Measurements from ENCODE around the gene RBSN. TPM values are rescaled to one million over a fixed set of nuclear protein-coding genes. Genes with fewer than 3 reads are reported as not detected.
"Not testable (repeated sequence)": the region's sequence is repeated elsewhere in the genome, so short reads cannot be mapped to it uniquely, and the experiment has no call there.

The RBSN gene
- total and polyA plus RNA-seq, 2 donors (not counting 1 experiment from before 2014, with no cell fraction given) = 7.1 to 32.6 TPM

DNA sequence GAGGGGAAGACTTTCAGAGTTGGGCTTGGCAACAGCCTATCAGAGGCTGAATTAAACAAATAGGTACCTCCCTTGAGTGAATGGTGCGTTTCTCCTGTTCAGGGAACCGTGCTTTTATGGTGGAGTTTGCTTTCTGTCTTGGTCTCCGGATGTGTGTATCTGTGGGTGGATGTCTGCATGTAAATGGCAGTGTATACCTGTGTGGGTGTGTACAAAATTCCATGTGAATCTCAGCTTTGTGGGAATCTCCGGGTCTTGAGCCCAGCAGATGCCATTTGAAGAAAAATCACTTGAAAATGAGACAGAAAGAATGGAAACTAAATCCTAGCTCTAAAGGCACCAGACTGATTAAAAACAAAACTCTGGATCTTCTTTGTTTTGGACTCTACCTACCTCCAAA is 37.9 kb upstream of the RBSN start:
- ATAC-seq (ENCODE audit: low read depth); H3K27ac ChIP-seq (ENCODE audit: low read length in 2 of 2); H3K27ac Mint-ChIP-seq; H3K4me3 Mint-ChIP-seq; H3K79me2 ChIP-seq (ENCODE audit: control insufficient read depth, insufficient read depth, low read length); intact Hi-C loops (cut with micrococcal nuclease); H3K4me1 Mint-ChIP-seq; H3K9ac ChIP-seq (ENCODE audit: low read length); POLR2A ChIA-PET; H2AFZ ChIP-seq (ENCODE audit: insufficient read depth, low read depth, low read length, poor library complexity, severe bottlenecking); H3K4me2 ChIP-seq (replicated peaks; ENCODE audit: low read depth, low read length, poor library complexity, severe bottlenecking); H3K4me3 ChIP-seq (ENCODE audit: control extremely low read depth in 1 of 5, extremely low read depth in 1 of 5, insufficient read depth in 1 of 5, low read depth in 2 of 5, low read length in 4 of 5); H3K9me3 ChIP-seq (ENCODE audit: control extremely low read depth in 1 of 3, control insufficient read depth in 2 of 3, insufficient read depth in 1 of 3, low read length in 2 of 3); H3K36me3 ChIP-seq (replicated peaks in 1 of 2; ENCODE audit: control extremely low read depth in 1 of 2, control insufficient read depth in 1 of 2, extremely low read depth in 1 of 2, insufficient read depth in 2 of 2, low read length in 1 of 2); H3K27me3 ChIP-seq (replicated peaks in 1 of 4; ENCODE audit: control extremely low read depth in 1 of 4, control insufficient read depth in 3 of 4, insufficient read depth in 4 of 4, low read length in 3 of 4); H3K9me3 Mint-ChIP-seq (ENCODE audit: insufficient read depth); H3K4me1 ChIP-seq (ENCODE audit: control insufficient read depth in 2 of 2, insufficient read depth in 2 of 2, low read length in 2 of 2); CTCF ChIA-PET; H4K20me1 ChIP-seq (ENCODE audit: control insufficient read depth, insufficient read depth, low read length, poor library complexity, severe bottlenecking); DNase-seq: not testable (repeated sequence)
- 82% methylated on average over 3 of the region's 4 CpGs for WGBS (ENCODE audit: insufficient coverage)
- H3K27me3 Mint-ChIP-seq = peaks cover 31% of the 10 kb centered on the region

DNA sequence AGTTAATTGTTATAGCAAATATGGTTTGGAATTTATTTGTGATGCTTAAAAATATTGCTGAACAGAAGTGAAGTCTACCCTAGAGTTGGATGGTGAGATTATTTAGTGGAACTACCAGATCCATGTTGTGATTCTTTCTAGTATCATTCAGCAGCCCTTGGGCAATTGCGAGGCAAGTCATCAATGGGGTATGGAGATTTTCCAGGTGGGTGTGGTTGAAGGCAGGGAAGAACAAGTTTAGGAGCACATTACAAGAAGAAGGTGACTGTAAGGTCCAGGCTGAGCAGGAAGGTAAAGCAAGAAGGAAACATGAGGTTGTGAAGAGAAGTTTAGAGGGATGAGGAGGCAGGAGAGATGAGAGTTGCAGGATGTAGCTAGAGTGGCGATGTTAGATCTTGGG is 36.0 kb upstream of the RBSN start:
- H3K27ac Mint-ChIP-seq; ATAC-seq (ENCODE audit: low read depth); POLR2A ChIA-PET: not testable (repeated sequence)

DNA sequence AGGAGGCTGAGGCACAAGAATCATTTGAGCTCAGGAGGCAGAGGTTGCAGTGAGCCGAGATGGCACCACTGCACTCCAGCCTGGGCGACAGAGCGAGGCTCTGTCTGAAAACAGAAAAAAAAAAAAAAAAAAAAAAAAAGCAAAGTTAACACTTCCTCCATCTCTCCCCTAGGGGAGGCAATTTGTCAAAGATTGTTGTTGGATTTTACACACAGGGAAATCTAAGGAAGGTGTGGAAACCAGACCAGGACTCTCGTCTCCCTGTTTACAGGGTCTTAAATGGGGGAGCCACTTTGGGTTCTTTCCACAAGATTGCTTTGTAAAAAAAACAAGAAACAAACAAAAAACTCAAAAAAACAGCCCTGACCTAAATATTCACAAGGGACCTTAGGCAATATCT is 29.5 kb upstream of the RBSN start:
- CTCF ChIA-PET = interaction anchor here (0.7 kb wide), 1 partner anchor 139 kb away, joined by 3 read pairs; no protein-coding TSS in a partner anchor
- H3K9me3 Mint-ChIP-seq (ENCODE audit: insufficient read depth); H3K36me3 ChIP-seq (replicated peaks in 1 of 2; ENCODE audit: control extremely low read depth in 1 of 2, control insufficient read depth in 1 of 2, extremely low read depth in 1 of 2, insufficient read depth in 2 of 2, low read length in 1 of 2); H3K79me2 ChIP-seq (ENCODE audit: control insufficient read depth, insufficient read depth, low read length); DNase-seq; H2AFZ ChIP-seq (ENCODE audit: insufficient read depth, low read depth, low read length, poor library complexity, severe bottlenecking); H4K20me1 ChIP-seq (ENCODE audit: control insufficient read depth, insufficient read depth, low read length, poor library complexity, severe bottlenecking); H3K27ac ChIP-seq (ENCODE audit: low read length in 2 of 2); ATAC-seq (ENCODE audit: low read depth); H3K9ac ChIP-seq (ENCODE audit: low read length); H3K4me2 ChIP-seq (replicated peaks; ENCODE audit: low read depth, low read length, poor library complexity, severe bottlenecking); POLR2A ChIA-PET; H3K9me3 ChIP-seq (ENCODE audit: control extremely low read depth in 1 of 3, control insufficient read depth in 2 of 3, insufficient read depth in 1 of 3, low read length in 2 of 3); H3K4me1 ChIP-seq (ENCODE audit: control insufficient read depth in 2 of 2, insufficient read depth in 2 of 2, low read length in 2 of 2); H3K27ac Mint-ChIP-seq; H3K4me1 Mint-ChIP-seq; H3K4me3 Mint-ChIP-seq; H3K27me3 Mint-ChIP-seq; H3K4me3 ChIP-seq (ENCODE audit: control extremely low read depth in 1 of 5, extremely low read depth in 1 of 5, insufficient read depth in 1 of 5, low read depth in 2 of 5, low read length in 4 of 5); H3K27me3 ChIP-seq (replicated peaks in 1 of 4; ENCODE audit: control extremely low read depth in 1 of 4, control insufficient read depth in 3 of 4, insufficient read depth in 4 of 4, low read length in 3 of 4); intact Hi-C loops (cut with micrococcal nuclease): not testable (repeated sequence)
- WGBS (ENCODE audit: insufficient coverage) = no CpG with 5 or more reads among the region's 4 CpGs

More for the DNA sequence above, 36.0 kb upstream of the RBSN start:
- H3K9ac ChIP-seq (ENCODE audit: low read length); H4K20me1 ChIP-seq (ENCODE audit: control insufficient read depth, insufficient read depth, low read length, poor library complexity, severe bottlenecking); H3K9me3 ChIP-seq (ENCODE audit: control extremely low read depth in 1 of 3, control insufficient read depth in 2 of 3, insufficient read depth in 1 of 3, low read length in 2 of 3); H3K4me3 Mint-ChIP-seq; H3K9me3 Mint-ChIP-seq (ENCODE audit: insufficient read depth); H3K4me1 ChIP-seq (ENCODE audit: control insufficient read depth in 2 of 2, insufficient read depth in 2 of 2, low read length in 2 of 2); H3K4me3 ChIP-seq (ENCODE audit: control extremely low read depth in 1 of 5, extremely low read depth in 1 of 5, insufficient read depth in 1 of 5, low read depth in 2 of 5, low read length in 4 of 5); H3K79me2 ChIP-seq (ENCODE audit: control insufficient read depth, insufficient read depth, low read length); H3K27ac ChIP-seq (ENCODE audit: low read length in 2 of 2); H3K4me2 ChIP-seq (replicated peaks; ENCODE audit: low read depth, low read length, poor library complexity, severe bottlenecking); H3K27me3 ChIP-seq (replicated peaks in 1 of 4; ENCODE audit: control extremely low read depth in 1 of 4, control insufficient read depth in 3 of 4, insufficient read depth in 4 of 4, low read length in 3 of 4); H3K36me3 ChIP-seq (replicated peaks in 1 of 2; ENCODE audit: control extremely low read depth in 1 of 2, control insufficient read depth in 1 of 2, extremely low read depth in 1 of 2, insufficient read depth in 2 of 2, low read length in 1 of 2); H3K4me1 Mint-ChIP-seq; intact Hi-C loops (cut with micrococcal nuclease); H2AFZ ChIP-seq (ENCODE audit: insufficient read depth, low read depth, low read length, poor library complexity, severe bottlenecking); CTCF ChIA-PET; DNase-seq: not testable (repeated sequence)
- H3K27me3 Mint-ChIP-seq = peaks cover 25% of the 10 kb centered on the region
- WGBS (ENCODE audit: insufficient coverage) = 100% methylated on average over 2 of the region's 2 CpGs

DNA sequence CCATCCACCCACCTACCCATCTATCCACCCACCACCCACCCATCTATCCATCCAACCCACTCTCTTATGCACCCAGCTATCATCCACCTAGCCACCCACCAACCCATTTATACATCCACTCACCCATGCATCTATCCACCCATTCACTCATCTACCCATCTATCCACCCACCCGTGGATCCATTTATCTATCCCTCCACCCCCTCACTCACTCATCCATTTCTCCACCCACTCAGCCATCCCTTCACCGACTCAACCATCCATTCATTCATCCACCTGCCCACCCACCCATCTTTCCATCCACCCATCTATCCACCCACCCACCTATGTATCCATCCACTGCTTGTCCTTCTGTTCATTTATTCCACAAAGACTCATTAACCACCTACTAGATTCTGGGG is 28.0 kb upstream of the RBSN start:
- H3K4me1 ChIP-seq (ENCODE audit: control insufficient read depth in 2 of 2, insufficient read depth in 2 of 2, low read length in 2 of 2); H3K27me3 Mint-ChIP-seq; H4K20me1 ChIP-seq (ENCODE audit: control insufficient read depth, insufficient read depth, low read length, poor library complexity, severe bottlenecking); H3K79me2 ChIP-seq (ENCODE audit: control insufficient read depth, insufficient read depth, low read length); H3K9me3 ChIP-seq (ENCODE audit: control extremely low read depth in 1 of 3, control insufficient read depth in 2 of 3, insufficient read depth in 1 of 3, low read length in 2 of 3); H3K27me3 ChIP-seq (replicated peaks in 1 of 4; ENCODE audit: control extremely low read depth in 1 of 4, control insufficient read depth in 3 of 4, insufficient read depth in 4 of 4, low read length in 3 of 4); DNase-seq; H3K4me3 ChIP-seq (ENCODE audit: control extremely low read depth in 1 of 5, extremely low read depth in 1 of 5, insufficient read depth in 1 of 5, low read depth in 2 of 5, low read length in 4 of 5); H3K4me3 Mint-ChIP-seq; H3K27ac Mint-ChIP-seq; H2AFZ ChIP-seq (ENCODE audit: insufficient read depth, low read depth, low read length, poor library complexity, severe bottlenecking); intact Hi-C loops (cut with micrococcal nuclease); POLR2A ChIA-PET; ATAC-seq (ENCODE audit: low read depth); H3K4me1 Mint-ChIP-seq; H3K27ac ChIP-seq (ENCODE audit: low read length in 2 of 2); H3K36me3 ChIP-seq (replicated peaks in 1 of 2; ENCODE audit: control extremely low read depth in 1 of 2, control insufficient read depth in 1 of 2, extremely low read depth in 1 of 2, insufficient read depth in 2 of 2, low read length in 1 of 2); H3K9me3 Mint-ChIP-seq (ENCODE audit: insufficient read depth); H3K4me2 ChIP-seq (replicated peaks; ENCODE audit: low read depth, low read length, poor library complexity, severe bottlenecking); H3K9ac ChIP-seq (ENCODE audit: low read length): not testable (repeated sequence)
- CTCF ChIA-PET = interaction anchor here (0.6 kb wide), 1 partner anchor 8 kb away, joined by 4 read pairs; no protein-coding TSS in a partner anchor
- no CpG with 5 or more reads among the region's 2 CpGs for WGBS (ENCODE audit: insufficient coverage)

Measured in B cell (primary cell).